GM13976 (cell line): ENCODE results near the gene FAM47B.

Experiments used
- DNase-seq: peaks from one replicate; pipeline ENCODE4 v3.0.0; 2012; ENCODE audit warnings: low spot score
- in situ Hi-C: fragments of 300-500 bp; cut with MboI; formaldehyde crosslinking; loops from one replicate; pipeline ENCODE4 v1.12.0; 2022; ENCODE audit warnings: low sequenced_read_pairs, mixed read lengths, inconsistent platforms; ENCODE audit not compliant: unreplicated experiment
- TF ChIP-seq, protein P1 (sequence below): IDR thresholded peaks from 2 replicates; pipeline ENCODE4 v1.5.1; 2012; ENCODE audit warnings: borderline replicate concordance, mild to moderate bottlenecking; ENCODE audit not compliant: insufficient read depth; ENCODE audit errors: extremely low read depth, missing control alignments, control extremely low read depth

FAM47B gene

DNA sequence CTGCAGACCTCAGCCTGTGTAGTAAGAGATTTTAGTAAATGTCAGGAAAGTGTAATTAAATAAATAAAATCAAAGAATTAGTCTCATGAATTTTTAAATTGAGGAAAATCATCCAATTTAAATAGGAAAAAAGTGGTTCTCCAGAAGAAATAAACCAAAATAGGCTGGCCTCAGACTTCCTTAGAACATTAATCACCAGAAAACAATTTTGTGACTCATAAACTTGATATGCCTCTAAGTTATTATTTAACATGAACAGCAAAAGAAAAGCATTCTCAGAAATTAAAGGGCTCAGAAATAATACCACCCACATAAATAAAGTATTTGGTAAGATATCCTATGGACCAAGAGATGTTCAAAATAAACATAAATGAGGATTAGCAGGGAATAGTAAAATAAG is 14.3 kb downstream of the FAM47B start:
- in situ Hi-C loops, result no loop called here
- TF ChIP-seq, protein P1, sequence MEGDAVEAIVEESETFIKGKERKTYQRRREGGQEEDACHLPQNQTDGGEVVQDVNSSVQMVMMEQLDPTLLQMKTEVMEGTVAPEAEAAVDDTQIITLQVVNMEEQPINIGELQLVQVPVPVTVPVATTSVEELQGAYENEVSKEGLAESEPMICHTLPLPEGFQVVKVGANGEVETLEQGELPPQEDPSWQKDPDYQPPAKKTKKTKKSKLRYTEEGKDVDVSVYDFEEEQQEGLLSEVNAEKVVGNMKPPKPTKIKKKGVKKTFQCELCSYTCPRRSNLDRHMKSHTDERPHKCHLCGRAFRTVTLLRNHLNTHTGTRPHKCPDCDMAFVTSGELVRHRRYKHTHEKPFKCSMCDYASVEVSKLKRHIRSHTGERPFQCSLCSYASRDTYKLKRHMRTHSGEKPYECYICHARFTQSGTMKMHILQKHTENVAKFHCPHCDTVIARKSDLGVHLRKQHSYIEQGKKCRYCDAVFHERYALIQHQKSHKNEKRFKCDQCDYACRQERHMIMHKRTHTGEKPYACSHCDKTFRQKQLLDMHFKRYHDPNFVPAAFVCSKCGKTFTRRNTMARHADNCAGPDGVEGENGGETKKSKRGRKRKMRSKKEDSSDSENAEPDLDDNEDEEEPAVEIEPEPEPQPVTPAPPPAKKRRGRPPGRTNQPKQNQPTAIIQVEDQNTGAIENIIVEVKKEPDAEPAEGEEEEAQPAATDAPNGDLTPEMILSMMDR, result no peak
- DNase-seq, result no peak

DNA sequence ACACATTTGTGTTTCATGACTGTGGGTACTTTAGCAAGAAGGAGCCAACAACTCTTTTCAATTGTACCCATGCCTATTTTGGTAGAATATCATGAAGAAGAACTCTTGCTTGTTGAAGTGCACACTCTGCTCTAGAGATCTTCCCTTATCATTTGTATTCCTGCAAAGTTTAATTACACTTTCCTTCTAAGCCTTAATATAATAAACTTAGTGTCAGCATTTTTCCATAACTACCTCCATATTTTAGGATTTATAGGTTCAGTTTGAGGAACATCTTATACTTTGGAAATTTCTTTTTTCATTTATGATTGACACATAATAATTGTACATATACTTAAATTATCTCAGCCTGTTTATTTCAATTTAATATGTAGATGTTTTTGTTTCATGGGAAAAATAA is 19.1 kb downstream of the FAM47B start:
- TF ChIP-seq, protein P1, result no peak
- in situ Hi-C loops, result no loop called here
- DNase-seq, result no peak

DNA sequence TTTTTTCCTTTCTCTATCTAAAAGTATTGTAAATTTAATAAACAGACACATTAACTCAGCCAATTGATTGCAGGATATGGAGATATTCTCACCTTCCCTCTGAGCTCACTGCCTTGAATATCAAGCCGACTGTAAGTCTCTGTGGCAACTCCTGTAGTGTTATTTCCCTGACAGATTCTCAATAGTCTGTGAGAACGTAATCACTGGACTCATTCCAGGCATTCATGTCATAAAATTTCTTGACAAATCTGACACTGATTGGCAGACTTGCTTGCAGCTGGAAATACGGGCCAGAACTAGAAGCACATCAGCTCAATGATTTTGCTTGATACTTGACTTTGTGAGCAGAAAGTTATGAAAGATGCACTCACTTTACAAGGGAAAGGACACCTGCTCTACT is 29.6 kb downstream of the FAM47B start:
- in situ Hi-C loops, result no loop called here
- TF ChIP-seq, protein P1, result no peak
- DNase-seq, result no peak

DNA sequence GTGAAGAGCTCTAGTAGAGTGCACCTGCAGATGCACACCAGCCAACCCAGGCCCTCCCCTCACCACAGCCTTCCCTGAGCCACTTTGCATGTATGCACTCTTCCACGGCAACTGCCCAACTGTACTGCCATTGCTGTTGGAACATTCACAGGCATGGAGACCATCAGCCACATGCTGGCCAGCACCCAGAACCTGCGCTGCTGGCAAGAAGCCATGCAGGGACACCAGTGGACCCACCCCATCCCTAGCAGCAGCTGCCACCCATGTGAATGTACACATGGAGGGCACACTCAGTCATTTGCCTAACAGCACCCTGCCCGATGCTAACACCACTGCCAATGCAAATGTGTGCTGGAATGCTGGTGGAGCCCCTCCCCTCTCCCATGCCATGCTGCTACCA is 35.6 kb downstream of the FAM47B start:
- TF ChIP-seq, protein P1, result no peak
- in situ Hi-C loops, result no loop called here
- no peak for DNase-seq

DNA sequence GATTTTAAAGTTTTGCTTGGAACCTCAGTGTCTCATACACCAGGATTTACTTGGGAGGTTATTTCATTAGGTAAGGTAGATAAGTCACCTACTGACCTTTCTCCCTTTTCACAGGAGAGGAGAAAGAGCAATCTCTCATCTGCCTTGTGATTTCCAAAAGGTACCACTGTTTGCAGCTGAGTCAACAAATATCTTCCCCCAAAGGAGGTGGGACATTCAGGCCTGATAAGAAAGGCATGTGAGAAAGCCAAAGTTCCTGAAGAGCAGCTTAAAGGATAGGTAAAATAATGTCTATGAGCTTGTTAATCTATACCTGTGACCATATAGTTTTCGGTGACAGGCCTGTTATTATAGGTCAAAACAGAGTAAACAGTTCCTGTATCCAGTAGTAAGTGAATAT is 45.0 kb downstream of the FAM47B start:
- TF ChIP-seq, protein P1, result no peak
- DNase-seq, result no peak
- in situ Hi-C loops, result no loop called here
